WTC11 (cell line): ENCODE measurements around the gene SEMA6B. TPM values are rescaled to one million over a fixed set of nuclear protein-coding genes. Genes with fewer than 3 reads are reported as not detected.

Experiments
- ATAC-seq: fragments of 200-7000 bp; cut with Tn5 transposase; 2 replicates; pipeline ENCODE4 v1.10.0; 2021; ENCODE audit warnings: mild to moderate bottlenecking, moderate library complexity
- CTCF ChIA-PET: fragments of 300-600 bp; sonication (Branson Sonifier 250); formaldehyde crosslinking; loops from one replicate; lab custom pipeline; 2021; ENCODE audit warnings: antibody characterized with exemption; lab: Charles Lee
- POLR2A ChIA-PET: fragments of 350-600 bp; sonication (Branson Sonifier 250); formaldehyde crosslinking; loops from one replicate; lab custom pipeline; 2021; ENCODE audit warnings: antibody characterized with exemption; lab: Charles Lee
- DNase-seq: peaks from one replicate; pipeline ENCODE4 v3.0.0; 2021; ENCODE audit warnings: low spot score
- H3K27ac Mint-ChIP-seq: 2 replicates; pipeline ENCODE4 v1.8.0; 2021; ENCODE audit warnings: mixed read lengths
- H3K27me3 Mint-ChIP-seq: 2 replicates; pipeline ENCODE4 v1.8.0; 2021; ENCODE audit warnings: low read depth, mild to moderate bottlenecking, moderate library complexity, mixed read lengths
- H3K36me3 Mint-ChIP-seq: 2 replicates; pipeline ENCODE4 v1.8.0; 2021; ENCODE audit warnings: mixed read lengths
- H3K4me1 Mint-ChIP-seq: 2 replicates; pipeline ENCODE4 v1.8.0; 2022; ENCODE audit warnings: mixed read lengths
- H3K4me3 Mint-ChIP-seq: 2 replicates; pipeline ENCODE4 v1.8.0; 2021; ENCODE audit warnings: mild to moderate bottlenecking, moderate library complexity, mixed read lengths
- H3K9me3 Mint-ChIP-seq: 2 replicates; pipeline ENCODE4 v1.8.0; 2021; ENCODE audit warnings: mixed read lengths
- CREM ChIP-seq: sonication (generic); formaldehyde crosslinking; IDR thresholded peaks from 2 replicates; pipeline ENCODE4 v1.8.1; 2022; ENCODE audit warnings: mild to moderate bottlenecking, missing genetic modification reagents, moderate library complexity
- E2F1 ChIP-seq: sonication (generic); formaldehyde crosslinking; IDR thresholded peaks from 2 replicates; pipeline ENCODE4 v1.8.0; 2022; ENCODE audit warnings: mild to moderate bottlenecking, missing genetic modification reagents
- GRHL2 ChIP-seq: fragments of 250-450 bp; sonication (Bioruptor Pico); IDR thresholded peaks from 2 replicates; pipeline ENCODE4 v1.8.0; 2022; ENCODE audit warnings: mild to moderate bottlenecking, moderate library complexity; ENCODE audit not compliant: insufficient replicate concordance, severe bottlenecking
- JUN ChIP-seq: sonication (generic); formaldehyde crosslinking; IDR thresholded peaks from 2 replicates; pipeline ENCODE4 v1.8.0; 2023; ENCODE audit warnings: mild to moderate bottlenecking, missing genetic modification reagents
- MLX ChIP-seq: sonication (generic); formaldehyde crosslinking; IDR thresholded peaks from 2 replicates; pipeline ENCODE4 v1.8.1; 2023; ENCODE audit warnings: mild to moderate bottlenecking, missing genetic modification reagents, moderate library complexity
- RORB ChIP-seq: fragments of 250-450 bp; sonication (Bioruptor Pico); IDR thresholded peaks from 2 replicates; pipeline ENCODE4 v1.9.0; 2021; ENCODE audit warnings: mild to moderate bottlenecking
- SMAD3 ChIP-seq: sonication (generic); formaldehyde crosslinking; IDR thresholded peaks from 2 replicates; pipeline ENCODE4 v1.8.0; 2022; ENCODE audit warnings: missing genetic modification reagents, mild to moderate bottlenecking, borderline replicate concordance
- SP1 ChIP-seq: sonication (generic); formaldehyde crosslinking; conservative IDR thresholded peaks from 2 replicates; pipeline ENCODE4 v1.8.1; 2022; ENCODE audit warnings: missing genetic modification reagents
- ZBTB21 ChIP-seq: sonication (generic); formaldehyde crosslinking; IDR thresholded peaks from 2 replicates; pipeline ENCODE4 v1.8.1; 2023; ENCODE audit warnings: mild to moderate bottlenecking, missing genetic modification reagents, borderline replicate concordance
- ZNF317 ChIP-seq: sonication (generic); formaldehyde crosslinking; IDR thresholded peaks from 2 replicates; pipeline ENCODE4 v1.8.1; 2023; ENCODE audit warnings: low read depth, mild to moderate bottlenecking, moderate library complexity, missing genetic modification reagents, borderline replicate concordance
- total RNA-seq: library from RNA; stranded (reverse); gene quantifications from 3 replicates; pipeline ENCODE4 v1.2.3, GENCODE V29; 2021
- TF ChIP-seq, protein P1 (sequence below): fragments of 200-600 bp; IDR thresholded peaks from 2 replicates; pipeline ENCODE4 v1.8.0; 2022; ENCODE audit warnings: antibody characterized with exemption
- TF ChIP-seq, protein P2 (sequence below): fragments of 250-450 bp; sonication (Bioruptor Pico); conservative IDR thresholded peaks from 2 replicates; pipeline ENCODE4 v1.9.0; 2021; ENCODE audit warnings: mild to moderate bottlenecking
- TF ChIP-seq, protein P3 (sequence below): sonication (generic); formaldehyde crosslinking; IDR thresholded peaks from 2 replicates; pipeline ENCODE4 v1.8.1; 2022; ENCODE audit warnings: low read depth, missing genetic modification reagents, borderline replicate concordance

SEMA6B gene
- total RNA-seq, 1 experiment from 2014 or later = 45.1 TPM

DNA sequence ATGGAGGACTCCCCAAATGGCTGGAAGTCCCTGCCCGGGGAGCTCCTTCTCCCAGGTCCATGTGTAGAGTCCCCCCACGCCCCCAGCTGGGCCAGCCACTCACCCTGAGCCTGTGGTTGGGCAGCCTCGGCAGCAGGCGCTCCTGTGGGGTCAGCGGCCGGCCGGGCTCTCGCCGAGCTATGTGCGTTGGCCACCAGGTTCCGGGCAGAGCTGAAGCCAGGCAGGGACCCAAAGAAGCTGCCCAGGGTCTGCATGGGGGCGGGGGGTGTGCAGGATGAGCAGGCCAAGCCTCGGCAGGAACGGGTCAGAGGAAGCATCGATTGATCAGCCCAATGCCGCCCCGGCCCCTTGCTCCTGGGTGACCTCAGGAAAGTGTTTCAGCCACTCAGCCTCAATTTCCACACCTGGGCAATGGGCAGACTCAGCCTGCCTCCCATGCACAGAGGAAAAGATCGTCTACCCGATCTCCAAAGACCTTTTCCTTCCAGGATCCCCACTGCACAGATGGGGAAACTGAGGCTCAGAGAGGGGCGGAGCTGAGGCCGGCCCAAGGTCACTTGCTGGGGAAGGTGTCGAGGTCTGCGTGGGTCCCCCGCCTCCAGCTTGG lies 41.9 kb downstream of the SEMA6B start:
- Mint-ChIP-seq H3K4me3 (no peak overlapping the region), H3K27me3 (peaks cover 79% of the 10 kb centered on the region), H3K36me3 (no peaks in the 10 kb centered on the region), H3K4me1 (no peaks in the 10 kb centered on the region), H3K27ac (no peak overlapping the region), H3K9me3 (no peaks in the 10 kb centered on the region)
- no peak for DNase-seq
- ATAC-seq = no peak
- no peak for TF ChIP-seq SMAD3 (CRISPR knock-in tag)
- TF ChIP-seq, protein P1, sequence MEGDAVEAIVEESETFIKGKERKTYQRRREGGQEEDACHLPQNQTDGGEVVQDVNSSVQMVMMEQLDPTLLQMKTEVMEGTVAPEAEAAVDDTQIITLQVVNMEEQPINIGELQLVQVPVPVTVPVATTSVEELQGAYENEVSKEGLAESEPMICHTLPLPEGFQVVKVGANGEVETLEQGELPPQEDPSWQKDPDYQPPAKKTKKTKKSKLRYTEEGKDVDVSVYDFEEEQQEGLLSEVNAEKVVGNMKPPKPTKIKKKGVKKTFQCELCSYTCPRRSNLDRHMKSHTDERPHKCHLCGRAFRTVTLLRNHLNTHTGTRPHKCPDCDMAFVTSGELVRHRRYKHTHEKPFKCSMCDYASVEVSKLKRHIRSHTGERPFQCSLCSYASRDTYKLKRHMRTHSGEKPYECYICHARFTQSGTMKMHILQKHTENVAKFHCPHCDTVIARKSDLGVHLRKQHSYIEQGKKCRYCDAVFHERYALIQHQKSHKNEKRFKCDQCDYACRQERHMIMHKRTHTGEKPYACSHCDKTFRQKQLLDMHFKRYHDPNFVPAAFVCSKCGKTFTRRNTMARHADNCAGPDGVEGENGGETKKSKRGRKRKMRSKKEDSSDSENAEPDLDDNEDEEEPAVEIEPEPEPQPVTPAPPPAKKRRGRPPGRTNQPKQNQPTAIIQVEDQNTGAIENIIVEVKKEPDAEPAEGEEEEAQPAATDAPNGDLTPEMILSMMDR = no peak
- no peak for TF ChIP-seq E2F1 (CRISPR knock-in tag)
- TF ChIP-seq MLX (CRISPR knock-in tag) = no peak
- TF ChIP-seq ZNF317 = no peak
- TF ChIP-seq CREM (CRISPR knock-in tag) = no peak
- TF ChIP-seq SP1 (CRISPR knock-in tag) = no peak
- TF ChIP-seq, protein P2, sequence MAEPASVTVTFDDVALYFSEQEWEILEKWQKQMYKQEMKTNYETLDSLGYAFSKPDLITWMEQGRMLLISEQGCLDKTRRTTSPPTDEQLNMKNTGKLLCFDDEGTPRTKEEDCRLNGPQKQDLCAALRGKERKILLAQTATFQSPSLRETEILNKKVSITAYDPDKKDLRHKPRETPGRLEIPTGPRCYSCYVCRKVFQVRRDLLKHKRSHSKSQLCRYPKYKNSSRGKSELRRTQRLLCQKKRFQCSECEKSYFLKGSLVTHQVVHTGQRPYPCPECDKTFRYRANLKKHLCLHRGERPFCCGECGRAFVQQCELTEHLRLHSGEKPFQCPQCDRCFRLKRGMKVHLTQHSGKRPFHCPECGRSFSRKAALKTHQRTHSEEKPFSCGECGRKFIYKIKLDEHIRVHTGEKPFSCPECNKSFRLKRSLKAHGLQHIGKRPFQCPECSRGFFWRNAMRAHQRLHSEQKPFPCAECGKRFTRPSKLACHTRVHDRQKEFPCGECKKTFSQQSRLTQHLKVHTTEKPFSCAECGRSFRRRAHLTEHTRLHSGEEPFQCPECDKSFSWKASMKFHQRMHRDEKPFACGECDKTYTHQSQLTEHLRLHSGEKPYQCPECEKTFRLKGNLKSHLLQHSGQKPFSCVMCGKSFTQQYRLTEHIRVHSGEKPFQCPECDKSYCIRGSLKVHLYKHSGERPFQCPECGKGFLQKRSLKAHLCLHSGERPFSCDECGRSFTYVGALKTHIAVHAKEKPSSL (CRISPR knock-in tag) = no peak
- POLR2A ChIA-PET = no interaction called here
- CTCF ChIA-PET = interaction anchor here (0.6 to 5.4 kb wide), 9 partner anchors 8 to 141 kb away, joined by 3 to 63 read pairs (median 5); partner anchors contain the start of genes HDGFL2, PLIN5 and SEMA6B

DNA sequence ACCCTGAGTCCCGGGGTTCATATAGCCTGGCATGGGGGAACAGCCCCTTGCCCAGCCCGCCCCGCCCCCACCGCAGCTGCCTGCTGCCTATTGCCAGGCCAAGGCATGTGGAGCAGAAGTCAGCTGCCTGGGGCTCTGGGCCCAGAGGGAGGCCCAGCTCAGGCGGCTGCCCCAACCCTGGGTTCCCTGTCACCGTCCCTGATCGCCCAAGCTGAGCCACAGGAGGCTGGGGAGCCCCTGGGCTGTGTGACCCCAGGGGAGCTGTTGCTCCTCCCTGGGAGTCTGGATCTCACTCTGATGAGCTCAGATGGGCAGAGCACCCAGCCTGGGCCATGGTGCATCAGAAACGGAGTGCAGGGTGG lies 42.6 kb downstream of the SEMA6B start:
- POLR2A ChIA-PET = interaction anchor here (0.6 kb wide), 1 partner anchor 46 kb away, joined by 3 read pairs; no protein-coding TSS in a partner anchor
- no peaks in the 10 kb centered on the region for H3K9me3 Mint-ChIP-seq
- H3K4me3 Mint-ChIP-seq = no peak overlapping the region
- TF ChIP-seq, protein P3, sequence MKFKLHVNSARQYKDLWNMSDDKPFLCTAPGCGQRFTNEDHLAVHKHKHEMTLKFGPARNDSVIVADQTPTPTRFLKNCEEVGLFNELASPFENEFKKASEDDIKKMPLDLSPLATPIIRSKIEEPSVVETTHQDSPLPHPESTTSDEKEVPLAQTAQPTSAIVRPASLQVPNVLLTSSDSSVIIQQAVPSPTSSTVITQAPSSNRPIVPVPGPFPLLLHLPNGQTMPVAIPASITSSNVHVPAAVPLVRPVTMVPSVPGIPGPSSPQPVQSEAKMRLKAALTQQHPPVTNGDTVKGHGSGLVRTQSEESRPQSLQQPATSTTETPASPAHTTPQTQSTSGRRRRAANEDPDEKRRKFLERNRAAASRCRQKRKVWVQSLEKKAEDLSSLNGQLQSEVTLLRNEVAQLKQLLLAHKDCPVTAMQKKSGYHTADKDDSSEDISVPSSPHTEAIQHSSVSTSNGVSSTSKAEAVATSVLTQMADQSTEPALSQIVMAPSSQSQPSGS = no peak
- no peak for TF ChIP-seq GRHL2
- no peak for TF ChIP-seq RORB (CRISPR knock-in tag)
- TF ChIP-seq JUN (CRISPR knock-in tag) = no peak
- TF ChIP-seq ZBTB21 (CRISPR knock-in tag) = no peak
- no peaks in the 10 kb centered on the region for H3K4me1 Mint-ChIP-seq
- H3K27me3 Mint-ChIP-seq = peaks cover 79% of the 10 kb centered on the region
- H3K27ac Mint-ChIP-seq = no peak overlapping the region
- no peaks in the 10 kb centered on the region for H3K36me3 Mint-ChIP-seq
- CTCF ChIA-PET = interaction anchor here (0.6 to 5.4 kb wide), 7 partner anchors 9 to 141 kb away, joined by 3 to 63 read pairs (median 5); partner anchors contain the start of genes HDGFL2 and PLIN5
- no peak for ATAC-seq
- no peak for DNase-seq
